Sigmoid colon (tissue), 7 donors: ENCODE data around the gene NEDD8. TPM values are rescaled to one million over a fixed set of nuclear protein-coding genes. Genes with fewer than 3 reads are reported as not detected.
A peak's percentile ranks its signal among the peaks of the same experiment; 100 is the strongest.

ENCODE experiments used
- DNase-seq: peaks from one replicate; pipeline ENCODE4 v3.0.0-alpha.2; 2019
- H3K27ac ChIP-seq, 4 donors: fragments of 200-600 bp; sonication (generic); one replicate each; pipeline ENCODE4 v1.5.1; 2016 to 2019; ENCODE audit warnings: mild to moderate bottlenecking in 1 of 4
- H3K27me3 ChIP-seq, 3 donors: fragments of 200-600 bp; sonication (generic); one replicate each; pipeline ENCODE4 v1.5.1; 2019; ENCODE audit warnings: mild to moderate bottlenecking in 1 of 3
- H3K36me3 ChIP-seq, 4 donors: fragments of 200-600 bp; sonication (generic); one replicate each; pipeline ENCODE4 v1.5.1; 2016 to 2019
- H3K4me1 ChIP-seq, 4 donors: fragments of 200-600 bp; sonication (generic); one replicate each; pipeline ENCODE4 v1.5.1; 2017 to 2019
- H3K4me3 ChIP-seq, 4 donors: fragments of 200-600 bp; sonication (generic); one replicate each; pipeline ENCODE4 v1.5.1; 2017 to 2019; ENCODE audit warnings: mild to moderate bottlenecking in 2 of 4, moderate library complexity in 1 of 4
- H3K9me3 ChIP-seq, 4 donors: fragments of 200-600 bp in 3 of 4; sonication (generic) in 3 of 4; one replicate each; pipeline versions ENCODE4 v1.5.1 to v1.6.1; 2013 to 2019
- CTCF ChIP-seq, 4 experiments: fragments of 450-650 bp in 3 of 4; fragments of 200-600 bp in 1 of 4; IDR thresholded peaks; one replicate each; pipeline ENCODE4 v1.5.1; 2016 to 2019; ENCODE audit warnings: antibody characterized with exemption in 4 of 4, mild to moderate bottlenecking in 3 of 4, moderate library complexity in 2 of 4
- EP300 ChIP-seq, 4 donors: sonication (generic); formaldehyde crosslinking; IDR thresholded peaks; one replicate each; pipeline ENCODE4 v1.6.1; 2017; ENCODE audit warnings: antibody characterized with exemption in 4 of 4
- POLR2A ChIP-seq, 2 donors: fragments of 450-650 bp; IDR thresholded peaks; one replicate each; pipeline ENCODE4 v1.6.1; 2016; ENCODE audit warnings: antibody characterized with exemption in 2 of 2, mild to moderate bottlenecking in 2 of 2, moderate library complexity in 2 of 2
- POLR2AphosphoS5 ChIP-seq, 4 donors: sonication (generic); formaldehyde crosslinking; IDR thresholded peaks; one replicate each; pipeline ENCODE4 v1.6.1; 2017; ENCODE audit warnings: antibody characterized with exemption in 4 of 4
- WGBS, 2 donors: extraction: QIAGEN DNeasy Blood & Tissue Kit; methylation state at CpG; one replicate each; pipeline ENCODE4 v1.1.7; 2013; 5-methylcytosine and 5-hydroxymethylcytosine counted together
- intact Hi-C: fragments of 100-400 bp; cut with DNase I; formaldehyde crosslinking; loops from one replicate; pipeline ENCODE4 v1.15.1; 2023
- polyA plus RNA-seq, 3 donors: library from polyadenylated mRNA; stranded (reverse); fragments of 200-250 nt; gene quantifications; one replicate each; pipeline ENCODE4 v1.2.3, GENCODE V29; 2013
- total RNA-seq, 4 donors: library from RNA; depleted of rRNA; stranded (reverse); fragments of >200 nt; gene quantifications; one replicate each; pipeline ENCODE4 v1.1.0, GENCODE V29; 2016
- donor health status: healthy with polysubstance abuse.
- donor health status: Bipolar disorder and iron deficiency.
- donor health status: healthy.

Gene NEDD8
- total and polyA plus RNA-seq, 7 donors = 104 to 243 (median 204) TPM

GRCh38 chr14:24270537-24271133 lies 38.5 kb upstream of the NEDD8 start:
- Histone ChIP-seq H3K9me3 (no peaks in the 10 kb centered on the region), H3K4me3 (peak overlapping the region; percentile 75 to 96 (median 82)), H3K27me3 (no peaks in the 10 kb centered on the region), H3K36me3 (peaks cover 0 to 36% (median 0%) of the 10 kb centered on the region in 4 donors), H3K27ac (peak overlapping the region; percentile 94 to 99 (median 96)), H3K4me1 (peaks cover 0 to 10% (median 7%) of the 10 kb centered on the region in 4 donors)
- intact Hi-C loops = loop anchor here (1.0 kb wide), 1 partner anchor 27 kb away; no protein-coding TSS in a partner anchor
- no peak for TF ChIP-seq POLR2A (IDR thresholded peaks at IDR 0.05)
- no peak for TF ChIP-seq CTCF (IDR thresholded peaks at IDR 0.05)
- TF ChIP-seq EP300 (IDR thresholded peaks at IDR 0.05) = no peak
- TF ChIP-seq POLR2AphosphoS5 (IDR thresholded peaks at IDR 0.05) = no peak
- WGBS, 2 donors = 6 to 14% methylated on average over 13 of the region's 13 CpGs
- DNase-seq = no peak

GRCh38 chr14:24269910-24270536 lies 37.9 kb upstream of the NEDD8 start:
- Histone ChIP-seq H3K4me1 (peaks cover 0 to 10% (median 7%) of the 10 kb centered on the region in 4 donors), H3K4me3 (no peak overlapping the region), H3K27me3 (no peaks in the 10 kb centered on the region), H3K27ac (no peak overlapping the region), H3K36me3 (peaks cover 0 to 39% (median 0%) of the 10 kb centered on the region in 4 donors), H3K9me3 (no peaks in the 10 kb centered on the region)
- intact Hi-C loops = no loop called here
- 96 to 97% methylated on average over 14 of the region's 14 CpGs for WGBS, 2 donors
- DNase-seq = no peak
- TF ChIP-seq POLR2A (IDR thresholded peaks at IDR 0.05) (no peak), CTCF (IDR thresholded peaks at IDR 0.05) (no peak), POLR2AphosphoS5 (IDR thresholded peaks at IDR 0.05) (no peak), EP300 (IDR thresholded peaks at IDR 0.05) (no peak)

GRCh38 chr14:24269368-24269767 lies 37.2 kb upstream of the NEDD8 start:
- H3K4me1 ChIP-seq = peaks cover 0 to 10% (median 7%) of the 10 kb centered on the region in 4 donors
- TF ChIP-seq POLR2AphosphoS5 (IDR thresholded peaks at IDR 0.05) = no peak
- TF ChIP-seq EP300 (IDR thresholded peaks at IDR 0.05) = no peak
- no peak for TF ChIP-seq POLR2A (IDR thresholded peaks at IDR 0.05)
- TF ChIP-seq CTCF (IDR thresholded peaks at IDR 0.05) = no peak
- no peak overlapping the region for H3K4me3 ChIP-seq
- H3K9me3 ChIP-seq = no peaks in the 10 kb centered on the region
- no peaks in the 10 kb centered on the region for H3K27me3 ChIP-seq
- 96% methylated on average over 8 of the region's 8 CpGs for WGBS, 2 donors
- DNase-seq = no peak
- H3K27ac ChIP-seq = no peak overlapping the region
- H3K36me3 ChIP-seq = peaks cover 0 to 39% (median 0%) of the 10 kb centered on the region in 4 donors
- intact Hi-C loops = no loop called here

- WGBS, 2 donors = 95% methylated on average over 9 of the region's 9 CpGs
- Histone ChIP-seq H3K36me3 (peaks cover 0 to 39% (median 0%) of the 10 kb centered on the region in 4 donors), H3K27me3 (no peaks in the 10 kb centered on the region), H3K4me1 (peaks cover 0 to 10% (median 7%) of the 10 kb centered on the region in 4 donors), H3K9me3 (no peaks in the 10 kb centered on the region), H3K27ac (no peak overlapping the region), H3K4me3 (no peak overlapping the region)
- intact Hi-C loops = no loop called here
- no peak for DNase-seq
- no peak for TF ChIP-seq POLR2A (IDR thresholded peaks at IDR 0.05)
- TF ChIP-seq POLR2AphosphoS5 (IDR thresholded peaks at IDR 0.05) = no peak
- TF ChIP-seq EP300 (IDR thresholded peaks at IDR 0.05) = no peak
- TF ChIP-seq CTCF (IDR thresholded peaks at IDR 0.05) = no peak
These were observed 36.1 kb upstream of the NEDD8 start for GRCh38 chr14:24268225-24268624.
